Neural cell (in vitro differentiated cells): Measurements from ENCODE around the gene B4GALT2. TPM values are rescaled to one million over a fixed set of nuclear protein-coding genes. Genes with fewer than 3 reads are reported as not detected.

ENCODE experiments used
- H2AFZ ChIP-seq: fragments of 200-600, 300-800 bp; sonication (generic), shearing (Covaris generic); 2 replicates; pipeline ENCODE4 v1.6.0; 2014; ENCODE audit warnings: low read depth, mild to moderate bottlenecking, antibody characterized with exemption, low read length, moderate library complexity
- H3F3A ChIP-seq: fragments of 200-600 bp; shearing (Covaris generic); 2 replicates; pipeline ENCODE4 v1.6.1; 2016; ENCODE audit warnings: mild to moderate bottlenecking, moderate library complexity, mixed read lengths, antibody characterized with exemption, low read length; ENCODE audit not compliant: insufficient read depth, poor library complexity, severe bottlenecking
- H3K27ac ChIP-seq: fragments of 200-600, 300-800 bp; sonication (generic), shearing (Covaris generic); 2 replicates; pipeline ENCODE4 v1.5.1; 2014; ENCODE audit warnings: mild to moderate bottlenecking, low read length, moderate library complexity
- H3K27me3 ChIP-seq: fragments of 300-800, 200-600 bp; sonication (generic), shearing (Covaris generic); 2 replicates; pipeline ENCODE4 v1.6.0; 2014; ENCODE audit warnings: mild to moderate bottlenecking, low read depth, low read length, moderate library complexity; ENCODE audit not compliant: insufficient read depth
- H3K36me3 ChIP-seq: fragments of 300-800, 200-600 bp; sonication (generic), shearing (Covaris generic); 2 replicates; pipeline ENCODE4 v1.5.1; 2014; ENCODE audit warnings: mild to moderate bottlenecking, antibody characterized with exemption, low read length, moderate library complexity; ENCODE audit not compliant: insufficient read depth
- H3K4me2 ChIP-seq: fragments of 300-800, 200-600 bp; sonication (generic), shearing (Covaris generic); 2 replicates; pipeline ENCODE4 v1.6.0; 2014; ENCODE audit warnings: mild to moderate bottlenecking, low read length
- H3K4me3 ChIP-seq: fragments of 300-800, 200-600 bp; sonication (generic), shearing (Covaris generic); 2 replicates; pipeline ENCODE4 v1.5.1; 2014; ENCODE audit warnings: mild to moderate bottlenecking, low read length, moderate library complexity
- H3K79me2 ChIP-seq: fragments of 200-600 bp; shearing (Covaris generic); replicated peaks from 2 replicates; pipeline ENCODE4 v1.6.0; 2014; ENCODE audit warnings: mild to moderate bottlenecking, low read length, moderate library complexity; ENCODE audit not compliant: insufficient read depth
- H3K9ac ChIP-seq: fragments of 300-800, 200-600 bp; sonication (generic), shearing (Covaris generic); 2 replicates; pipeline ENCODE4 v1.6.1; 2016; ENCODE audit warnings: mild to moderate bottlenecking, low read length, mixed read lengths
- H3K9me2 ChIP-seq: fragments of 200-600 bp; shearing (Covaris generic); 2 replicates; pipeline ENCODE4 v1.6.1; 2016; ENCODE audit warnings: mild to moderate bottlenecking, low read length, mixed read lengths; ENCODE audit not compliant: insufficient read depth
- H3K9me3 ChIP-seq: fragments of 200-600, 300-800 bp; sonication (generic), shearing (Covaris generic); 2 replicates; pipeline ENCODE4 v1.6.1; 2016; ENCODE audit warnings: mild to moderate bottlenecking, mixed run types, low read length, moderate library complexity, mixed read lengths
- H4K20me1 ChIP-seq: fragments of 200-600 bp; shearing (Covaris generic); 2 replicates; pipeline ENCODE4 v1.6.1; 2016; ENCODE audit warnings: mild to moderate bottlenecking, mixed run types; ENCODE audit not compliant: insufficient read depth
- EP300 ChIP-seq: fragments of 450-650 bp; conservative IDR thresholded peaks from 2 replicates; pipeline ENCODE4 v1.6.1; 2014; ENCODE audit warnings: antibody characterized with exemption, mild to moderate bottlenecking, moderate library complexity; ENCODE audit not compliant: poor library complexity, severe bottlenecking
- EZH2 ChIP-seq: fragments of 200-600, 300-800 bp; shearing (Covaris generic), sonication (generic); IDR thresholded peaks from 2 replicates; pipeline ENCODE4 v1.6.1; 2014; ENCODE audit warnings: antibody characterized with exemption, low read length, borderline replicate concordance, mild to moderate bottlenecking; ENCODE audit not compliant: insufficient read depth, poor library complexity, severe bottlenecking
- MXI1 ChIP-seq: fragments of 450-650 bp; conservative IDR thresholded peaks from 2 replicates; pipeline ENCODE4 v1.6.1; 2014; ENCODE audit warnings: antibody characterized with exemption, mild to moderate bottlenecking; ENCODE audit not compliant: poor library complexity, severe bottlenecking
- POLR2AphosphoS5 ChIP-seq: IDR thresholded peaks from 2 replicates; pipeline ENCODE4 v1.6.1; 2012
- RAD21 ChIP-seq: fragments of 450-650 bp; conservative IDR thresholded peaks from 2 replicates; pipeline ENCODE4 v1.6.1; 2014; ENCODE audit warnings: antibody characterized with exemption, mild to moderate bottlenecking, moderate library complexity
- SMC3 ChIP-seq: fragments of 450-650 bp; conservative IDR thresholded peaks from 2 replicates; pipeline ENCODE4 v1.6.1; 2014; ENCODE audit warnings: antibody characterized with exemption, mild to moderate bottlenecking, moderate library complexity; ENCODE audit not compliant: poor library complexity
- TAF1 ChIP-seq: IDR thresholded peaks from 2 replicates; pipeline ENCODE4 v1.6.1; 2012; ENCODE audit warnings: low read depth
- polyA plus RNA-seq: library from polyadenylated mRNA; depleted of rRNA; stranded (reverse); fragments of >200 nt; gene quantifications from 2 replicates; pipeline ENCODE4 v1.2.3, GENCODE V29; 2014
- TF ChIP-seq, protein P1 (sequence below): fragments of 450-650 bp; IDR thresholded peaks from 2 replicates; pipeline ENCODE4 v1.5.1; 2014; ENCODE audit warnings: antibody characterized with exemption, mild to moderate bottlenecking, moderate library complexity; ENCODE audit not compliant: poor library complexity, severe bottlenecking
- TF ChIP-seq, protein P2 (sequence below): IDR thresholded peaks from 2 replicates; pipeline ENCODE4 v1.6.1; 2012; ENCODE audit warnings: borderline replicate concordance

The B4GALT2 gene
- polyA plus RNA-seq, 1 donor from 2014 or later = 129 TPM

GRCh38 chr1:43991200-43991475 lies 12.1 kb downstream of the B4GALT2 start:
- TF ChIP-seq EZH2 (no peak), SMC3 (no peak), TAF1 (no peak), RAD21 (no peak), POLR2AphosphoS5 (no peak), EP300 (no peak), MXI1 (no peak)
- TF ChIP-seq, protein P1, sequence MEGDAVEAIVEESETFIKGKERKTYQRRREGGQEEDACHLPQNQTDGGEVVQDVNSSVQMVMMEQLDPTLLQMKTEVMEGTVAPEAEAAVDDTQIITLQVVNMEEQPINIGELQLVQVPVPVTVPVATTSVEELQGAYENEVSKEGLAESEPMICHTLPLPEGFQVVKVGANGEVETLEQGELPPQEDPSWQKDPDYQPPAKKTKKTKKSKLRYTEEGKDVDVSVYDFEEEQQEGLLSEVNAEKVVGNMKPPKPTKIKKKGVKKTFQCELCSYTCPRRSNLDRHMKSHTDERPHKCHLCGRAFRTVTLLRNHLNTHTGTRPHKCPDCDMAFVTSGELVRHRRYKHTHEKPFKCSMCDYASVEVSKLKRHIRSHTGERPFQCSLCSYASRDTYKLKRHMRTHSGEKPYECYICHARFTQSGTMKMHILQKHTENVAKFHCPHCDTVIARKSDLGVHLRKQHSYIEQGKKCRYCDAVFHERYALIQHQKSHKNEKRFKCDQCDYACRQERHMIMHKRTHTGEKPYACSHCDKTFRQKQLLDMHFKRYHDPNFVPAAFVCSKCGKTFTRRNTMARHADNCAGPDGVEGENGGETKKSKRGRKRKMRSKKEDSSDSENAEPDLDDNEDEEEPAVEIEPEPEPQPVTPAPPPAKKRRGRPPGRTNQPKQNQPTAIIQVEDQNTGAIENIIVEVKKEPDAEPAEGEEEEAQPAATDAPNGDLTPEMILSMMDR = no peak
- TF ChIP-seq, protein P2, sequence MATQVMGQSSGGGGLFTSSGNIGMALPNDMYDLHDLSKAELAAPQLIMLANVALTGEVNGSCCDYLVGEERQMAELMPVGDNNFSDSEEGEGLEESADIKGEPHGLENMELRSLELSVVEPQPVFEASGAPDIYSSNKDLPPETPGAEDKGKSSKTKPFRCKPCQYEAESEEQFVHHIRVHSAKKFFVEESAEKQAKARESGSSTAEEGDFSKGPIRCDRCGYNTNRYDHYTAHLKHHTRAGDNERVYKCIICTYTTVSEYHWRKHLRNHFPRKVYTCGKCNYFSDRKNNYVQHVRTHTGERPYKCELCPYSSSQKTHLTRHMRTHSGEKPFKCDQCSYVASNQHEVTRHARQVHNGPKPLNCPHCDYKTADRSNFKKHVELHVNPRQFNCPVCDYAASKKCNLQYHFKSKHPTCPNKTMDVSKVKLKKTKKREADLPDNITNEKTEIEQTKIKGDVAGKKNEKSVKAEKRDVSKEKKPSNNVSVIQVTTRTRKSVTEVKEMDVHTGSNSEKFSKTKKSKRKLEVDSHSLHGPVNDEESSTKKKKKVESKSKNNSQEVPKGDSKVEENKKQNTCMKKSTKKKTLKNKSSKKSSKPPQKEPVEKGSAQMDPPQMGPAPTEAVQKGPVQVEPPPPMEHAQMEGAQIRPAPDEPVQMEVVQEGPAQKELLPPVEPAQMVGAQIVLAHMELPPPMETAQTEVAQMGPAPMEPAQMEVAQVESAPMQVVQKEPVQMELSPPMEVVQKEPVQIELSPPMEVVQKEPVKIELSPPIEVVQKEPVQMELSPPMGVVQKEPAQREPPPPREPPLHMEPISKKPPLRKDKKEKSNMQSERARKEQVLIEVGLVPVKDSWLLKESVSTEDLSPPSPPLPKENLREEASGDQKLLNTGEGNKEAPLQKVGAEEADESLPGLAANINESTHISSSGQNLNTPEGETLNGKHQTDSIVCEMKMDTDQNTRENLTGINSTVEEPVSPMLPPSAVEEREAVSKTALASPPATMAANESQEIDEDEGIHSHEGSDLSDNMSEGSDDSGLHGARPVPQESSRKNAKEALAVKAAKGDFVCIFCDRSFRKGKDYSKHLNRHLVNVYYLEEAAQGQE = no peak
- peak overlapping the region; percentile 73 for H3K4me2 ChIP-seq
- H3K9me3 ChIP-seq = no peaks in the 10 kb centered on the region
- no peaks in the 10 kb centered on the region for H3K27me3 ChIP-seq
- H3K79me2 ChIP-seq = no peaks in the 10 kb centered on the region
- no peak overlapping the region for H2AFZ ChIP-seq
- H3F3A ChIP-seq = no peaks in the 10 kb centered on the region
- H3K4me3 ChIP-seq = peak overlapping the region; percentile 91
- no peaks in the 10 kb centered on the region for H3K9me2 ChIP-seq
- no peak overlapping the region for H3K27ac ChIP-seq
- H3K36me3 ChIP-seq = no peaks in the 10 kb centered on the region
- H4K20me1 ChIP-seq = no peaks in the 10 kb centered on the region
- peak overlapping the region; percentile 65 for H3K9ac ChIP-seq

DNA sequence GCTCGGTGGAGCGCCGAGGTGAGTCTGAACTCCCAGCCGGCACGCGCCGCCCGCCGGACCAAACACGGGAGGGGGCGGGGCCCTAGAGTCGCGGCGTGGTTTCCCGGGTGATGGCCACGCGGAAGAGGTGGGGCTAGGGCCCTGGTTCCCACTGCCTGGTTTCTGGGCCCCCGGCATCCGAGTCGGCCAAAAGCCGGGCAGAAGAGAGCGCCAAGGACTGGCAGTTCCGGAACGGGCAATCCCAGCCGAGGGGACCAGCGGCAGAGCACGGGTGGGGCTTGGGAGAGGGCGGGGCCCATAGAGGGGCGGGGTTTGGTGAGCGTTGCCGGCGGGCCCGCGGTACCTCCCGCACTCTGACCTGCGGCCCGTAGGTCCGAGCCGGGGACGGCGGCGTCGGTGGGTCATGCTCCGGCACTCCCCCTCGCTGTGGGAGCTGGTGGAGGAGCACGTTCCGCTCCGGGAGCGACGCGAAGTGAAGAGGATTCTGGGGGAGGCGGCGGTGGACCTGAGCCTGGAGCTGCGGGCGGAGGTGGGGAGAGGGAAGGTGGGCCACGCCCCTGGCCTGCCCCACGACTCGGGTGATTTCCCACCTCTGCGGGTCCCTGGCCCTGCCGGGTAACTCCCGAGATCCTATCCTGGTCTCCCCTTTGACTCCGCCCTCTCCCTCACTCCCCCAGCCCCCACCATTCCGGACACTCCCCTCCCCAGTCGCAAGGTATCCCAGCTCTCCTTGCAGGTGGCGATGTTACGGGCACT lies 12.6 kb downstream of the B4GALT2 start, which contains the start of gene CCDC24:
CCDC24 (plus strand) TSS at position 124 of the 756 bp plus-strand sequence; CDS start at position 404, 280 bp downstream.
- peak; percentile 81 for TF ChIP-seq MXI1
- no peak for TF ChIP-seq POLR2AphosphoS5
- H3K79me2 ChIP-seq = no peaks in the 10 kb centered on the region
- peak within 1 kb of the TSS; percentile 91 for H3K4me3 ChIP-seq
- no peaks in the 10 kb centered on the region for H4K20me1 ChIP-seq
- H3K9ac ChIP-seq = peak within 1 kb of the TSS; percentile 65
- no peaks in the 10 kb centered on the region for H3K9me2 ChIP-seq
- peak within 1 kb of the TSS; percentile 73 for H3K4me2 ChIP-seq
- H3K36me3 ChIP-seq = no peaks in the 10 kb centered on the region
- H3K27me3 ChIP-seq = no peaks in the 10 kb centered on the region
- no peak within 1 kb of the TSS for H3K27ac ChIP-seq
- no peaks in the 10 kb centered on the region for H3K9me3 ChIP-seq
- no peaks in the 10 kb centered on the region for H3F3A ChIP-seq
- peak within 1 kb of the TSS; percentile 33 for H2AFZ ChIP-seq
